ENCODE data around the gene PRUNE2.

The PRUNE2 gene

DNA sequence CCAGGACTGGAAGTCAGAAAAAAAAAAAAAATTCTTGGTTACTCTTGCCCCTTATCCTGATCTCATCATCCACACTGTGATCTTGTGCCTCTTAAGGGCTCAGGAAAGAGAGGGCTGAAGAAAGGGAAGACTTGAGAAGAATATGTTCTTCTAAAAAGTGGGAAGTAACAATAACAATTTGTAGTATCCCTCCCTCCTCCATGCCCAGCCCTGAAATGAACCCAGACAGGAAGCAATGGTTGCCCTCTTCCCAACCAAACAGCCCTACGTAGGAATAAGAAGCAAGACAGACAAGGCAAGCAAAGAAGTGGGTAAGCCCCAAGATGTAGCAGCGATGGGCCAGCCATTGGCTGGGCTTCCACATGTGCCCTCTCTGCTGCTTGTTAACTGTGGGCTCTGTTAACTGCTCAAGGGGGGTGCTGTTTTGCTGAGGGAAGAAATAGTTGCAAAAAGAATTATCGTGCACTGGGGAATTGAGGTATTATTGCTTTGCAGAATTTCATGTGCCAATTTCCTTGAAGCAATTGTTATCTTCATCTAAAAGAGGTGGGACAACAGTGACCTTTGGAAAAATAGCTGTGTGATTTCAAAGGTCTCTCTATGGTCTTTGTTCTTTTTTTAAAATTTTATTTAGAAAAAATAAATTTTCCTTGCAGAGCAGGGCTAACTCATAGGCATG, 288.3 kb downstream of the PRUNE2 start:
- Mint-ChIP-seq H3K27me3 (ENCODE audit: low read depth) (peaks cover 55% of the 10 kb centered on the region), H3K36me3 (ENCODE audit: low read depth) (no peaks in the 10 kb centered on the region), H3K4me1 (ENCODE audit: low read depth) (peaks cover 9% of the 10 kb centered on the region), H3K9me3 (no peaks in the 10 kb centered on the region), H3K4me3 (no peak overlapping the region), H3K27ac (no peak overlapping the region)

DNA sequence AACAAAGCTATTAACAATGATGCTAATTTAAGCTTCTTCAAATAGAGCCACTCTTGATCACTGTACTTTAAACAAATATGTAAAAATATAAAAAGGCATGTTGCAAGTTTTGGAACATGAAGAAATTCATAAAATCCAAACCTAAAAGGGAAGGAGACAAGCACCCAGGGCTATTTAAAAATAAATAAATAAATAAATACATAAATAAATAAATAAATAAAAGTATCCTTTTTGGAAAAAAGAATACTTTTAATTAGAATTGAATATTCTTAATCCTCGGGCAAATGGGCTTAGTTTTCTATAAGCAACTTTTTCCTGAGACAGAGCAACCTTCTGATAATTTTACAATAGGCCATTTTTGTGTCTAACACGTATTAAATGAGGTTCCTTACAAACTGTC, 289.1 kb downstream of the PRUNE2 start:
- Mint-ChIP-seq H3K9me3 (no peaks in the 10 kb centered on the region), H3K27ac (no peak overlapping the region), H3K36me3 (ENCODE audit: low read depth) (no peaks in the 10 kb centered on the region), H3K4me3 (no peak overlapping the region), H3K27me3 (ENCODE audit: low read depth) (peaks cover 48% of the 10 kb centered on the region), H3K4me1 (ENCODE audit: low read depth) (peaks cover 9% of the 10 kb centered on the region)

DNA sequence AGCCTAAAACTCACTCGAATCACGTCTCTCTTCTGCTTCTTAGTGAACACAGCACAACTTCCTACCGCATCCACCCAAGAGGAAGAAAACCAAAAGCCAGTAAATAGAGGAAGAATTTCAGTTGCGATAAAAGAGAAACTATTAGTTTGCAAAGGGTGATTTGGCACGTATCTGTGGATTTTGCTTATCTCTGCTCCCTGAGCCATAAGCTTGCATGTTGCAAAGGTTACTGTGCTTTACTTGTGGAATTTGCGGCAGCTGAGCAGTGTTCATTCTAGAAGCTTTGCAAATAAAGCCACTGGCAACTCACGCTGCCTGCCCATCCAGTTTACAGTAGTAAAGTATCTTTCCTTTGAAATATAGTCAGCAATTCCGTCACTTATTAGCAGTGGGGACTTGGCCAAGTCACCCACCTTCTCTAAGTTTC, 290.7 kb downstream of the PRUNE2 start:
- H3K27me3 Mint-ChIP-seq (ENCODE audit: low read depth): peaks cover 47% of the 10 kb centered on the region
- peak overlapping the region; percentile 23 for H3K4me3 Mint-ChIP-seq
- H3K9me3 Mint-ChIP-seq: no peaks in the 10 kb centered on the region
- H3K36me3 Mint-ChIP-seq (ENCODE audit: low read depth): no peaks in the 10 kb centered on the region
- H3K27ac Mint-ChIP-seq: no peak overlapping the region
- H3K4me1 Mint-ChIP-seq (ENCODE audit: low read depth): peaks cover 6% of the 10 kb centered on the region

DNA sequence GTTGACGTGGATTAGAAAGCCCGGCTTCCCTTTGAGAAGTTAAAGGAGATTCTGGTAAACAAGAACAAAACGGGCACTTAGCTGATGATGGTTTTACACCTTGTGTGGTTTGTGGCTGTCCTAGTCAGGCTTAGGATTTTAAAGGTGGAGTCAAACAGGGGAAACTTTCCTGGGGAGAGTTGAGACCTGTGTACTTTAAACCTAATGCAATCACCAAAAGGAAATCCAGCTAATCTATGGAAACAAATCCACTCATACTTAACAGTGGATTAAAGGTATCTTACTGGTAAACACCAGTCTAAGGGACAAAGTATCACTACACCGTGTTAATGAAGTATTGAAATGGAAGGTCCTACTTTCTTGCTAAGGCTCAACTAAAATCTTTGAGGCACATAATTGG, 291.9 kb downstream of the PRUNE2 start:
- Mint-ChIP-seq H3K9me3 (no peaks in the 10 kb centered on the region), H3K36me3 (ENCODE audit: low read depth) (no peaks in the 10 kb centered on the region), H3K4me1 (ENCODE audit: low read depth) (peaks cover 6% of the 10 kb centered on the region), H3K27ac (no peak overlapping the region), H3K27me3 (ENCODE audit: low read depth) (peaks cover 48% of the 10 kb centered on the region), H3K4me3 (no peak overlapping the region)

DNA sequence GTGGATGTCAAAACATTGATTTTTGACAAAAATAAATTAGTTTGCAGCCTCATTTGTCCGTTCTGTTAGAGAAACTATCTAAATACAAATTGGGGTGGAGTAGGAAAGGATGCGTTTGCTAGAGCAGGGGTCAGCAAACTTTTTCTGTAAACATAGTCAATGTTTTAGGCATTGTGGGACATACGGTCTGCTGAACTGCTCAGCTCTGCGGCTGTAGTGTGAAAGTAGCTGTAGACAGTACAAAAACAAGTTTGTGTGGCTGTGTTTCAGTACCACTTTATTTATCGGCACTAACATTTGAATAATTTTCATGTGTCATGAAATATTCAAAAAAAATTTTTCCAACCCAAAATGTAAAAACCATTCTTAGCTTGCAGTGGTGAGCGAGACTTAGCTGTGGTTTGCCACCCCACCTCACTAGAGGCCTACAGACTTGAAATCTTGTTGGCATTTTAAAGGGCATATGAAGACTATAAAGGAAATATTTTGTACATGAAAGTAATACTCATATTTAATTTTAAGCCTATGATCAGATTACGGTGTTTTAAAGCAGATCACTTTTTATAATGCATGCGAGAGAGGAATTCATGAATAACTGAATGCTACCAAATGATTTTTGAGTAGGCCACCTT, 292.6 kb downstream of the PRUNE2 start:
- H3K27ac Mint-ChIP-seq: no peak overlapping the region
- H3K4me1 Mint-ChIP-seq (ENCODE audit: low read depth): peaks cover 6% of the 10 kb centered on the region
- no peaks in the 10 kb centered on the region for H3K36me3 Mint-ChIP-seq (ENCODE audit: low read depth)
- H3K27me3 Mint-ChIP-seq (ENCODE audit: low read depth): peaks cover 42% of the 10 kb centered on the region
- H3K4me3 Mint-ChIP-seq: no peak overlapping the region
- H3K9me3 Mint-ChIP-seq: no peaks in the 10 kb centered on the region

DNA sequence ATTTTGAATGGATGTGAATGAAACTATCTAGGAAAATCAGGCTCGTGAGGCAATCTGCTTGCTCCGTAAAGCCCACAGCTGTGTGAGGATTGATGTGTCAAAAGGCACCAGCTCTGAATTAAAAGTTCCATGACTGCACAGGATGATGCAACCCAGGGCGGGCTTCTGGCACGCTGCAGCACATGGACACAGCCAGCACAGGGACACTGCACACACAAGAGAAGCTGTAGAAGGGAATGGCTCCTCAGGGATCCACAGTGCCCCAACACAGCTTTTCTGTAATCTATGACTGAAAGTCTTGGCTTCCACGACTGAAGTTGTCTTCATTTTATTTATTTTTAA, 295.9 kb downstream of the PRUNE2 start:
- Mint-ChIP-seq H3K4me1 (ENCODE audit: low read depth) (peaks cover 4% of the 10 kb centered on the region), H3K36me3 (ENCODE audit: low read depth) (no peaks in the 10 kb centered on the region), H3K27me3 (ENCODE audit: low read depth) (peaks cover 29% of the 10 kb centered on the region), H3K27ac (no peak overlapping the region), H3K9me3 (no peaks in the 10 kb centered on the region), H3K4me3 (no peak overlapping the region)

DNA sequence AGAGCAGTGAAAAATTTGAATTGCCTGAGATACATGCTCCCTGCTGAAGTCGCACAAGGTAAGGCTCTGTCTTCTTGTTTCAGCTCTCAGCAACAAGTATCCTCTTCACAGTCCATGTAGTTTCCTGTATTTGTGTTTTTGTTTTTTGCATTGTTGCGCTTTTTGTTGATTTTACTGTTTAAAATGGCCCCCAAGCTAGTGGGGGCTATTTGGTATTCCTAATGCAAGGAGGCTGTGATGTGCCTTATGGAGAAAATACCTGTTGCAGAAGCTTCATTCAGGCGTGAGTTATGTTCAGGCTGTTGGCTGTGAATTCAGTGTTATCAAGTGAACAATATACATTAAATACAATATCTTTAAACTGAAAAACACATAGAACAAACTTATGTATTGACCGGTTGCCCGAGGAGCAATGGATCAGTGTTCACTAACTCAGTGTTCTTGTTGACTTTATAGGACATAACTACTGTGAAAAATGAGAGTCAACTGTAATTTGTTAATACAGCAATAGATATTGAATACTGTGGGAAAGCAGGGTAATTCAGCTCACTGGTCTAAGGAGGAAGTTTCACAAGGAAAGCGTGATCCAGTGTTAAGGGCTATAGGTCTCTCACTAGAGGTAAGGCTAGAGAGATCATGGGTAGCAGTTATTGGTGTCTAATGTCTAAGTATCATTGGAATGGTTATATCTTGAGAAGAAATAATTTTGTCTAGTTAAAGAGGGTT, 296.5 kb downstream of the PRUNE2 start:
- Mint-ChIP-seq H3K36me3 (ENCODE audit: low read depth) (no peaks in the 10 kb centered on the region), H3K27ac (no peak overlapping the region), H3K4me1 (ENCODE audit: low read depth) (no peaks in the 10 kb centered on the region), H3K9me3 (no peaks in the 10 kb centered on the region), H3K27me3 (ENCODE audit: low read depth) (peaks cover 24% of the 10 kb centered on the region), H3K4me3 (no peak overlapping the region)

DNA sequence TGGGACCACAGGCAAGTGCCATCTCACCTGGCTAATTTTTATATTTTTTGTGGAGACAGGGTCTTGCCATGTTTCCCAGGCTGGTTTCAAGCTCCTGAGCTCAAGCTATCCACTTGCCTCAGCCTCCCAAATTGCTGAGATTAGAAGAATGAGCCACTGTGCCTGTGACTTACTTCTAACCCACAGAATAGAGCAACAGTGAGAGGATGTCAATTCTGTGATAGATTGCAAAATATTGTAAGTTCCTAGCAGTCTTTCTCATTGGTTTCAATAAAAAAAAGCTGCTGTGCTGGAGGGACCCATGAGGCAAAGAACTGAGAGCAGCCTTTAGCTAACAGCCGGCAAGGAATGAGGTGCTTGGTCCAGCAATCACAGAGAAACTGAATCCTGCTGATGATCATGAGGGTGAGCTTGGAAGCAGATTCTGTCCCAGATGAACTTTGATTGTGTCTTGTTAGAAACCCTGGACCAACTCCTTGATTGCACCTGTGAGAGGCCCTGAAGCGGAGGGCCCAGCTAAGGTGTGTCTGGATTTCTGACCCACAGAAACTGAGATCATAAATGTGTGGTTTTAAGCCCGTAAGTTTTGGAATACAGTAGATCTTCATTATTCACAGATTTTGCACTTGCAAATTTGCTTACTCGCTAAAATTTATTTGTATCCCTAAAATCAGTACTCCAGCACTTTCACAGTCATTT, 297.2 kb downstream of the PRUNE2 start:
- H3K27me3 Mint-ChIP-seq (ENCODE audit: low read depth): peaks cover 18% of the 10 kb centered on the region
- peaks cover under 1% of the 10 kb centered on the region for H3K4me1 Mint-ChIP-seq (ENCODE audit: low read depth)
- H3K9me3 Mint-ChIP-seq: no peaks in the 10 kb centered on the region
- H3K36me3 Mint-ChIP-seq (ENCODE audit: low read depth): no peaks in the 10 kb centered on the region
- H3K27ac Mint-ChIP-seq: no peak overlapping the region
- H3K4me3 Mint-ChIP-seq: no peak overlapping the region

DNA sequence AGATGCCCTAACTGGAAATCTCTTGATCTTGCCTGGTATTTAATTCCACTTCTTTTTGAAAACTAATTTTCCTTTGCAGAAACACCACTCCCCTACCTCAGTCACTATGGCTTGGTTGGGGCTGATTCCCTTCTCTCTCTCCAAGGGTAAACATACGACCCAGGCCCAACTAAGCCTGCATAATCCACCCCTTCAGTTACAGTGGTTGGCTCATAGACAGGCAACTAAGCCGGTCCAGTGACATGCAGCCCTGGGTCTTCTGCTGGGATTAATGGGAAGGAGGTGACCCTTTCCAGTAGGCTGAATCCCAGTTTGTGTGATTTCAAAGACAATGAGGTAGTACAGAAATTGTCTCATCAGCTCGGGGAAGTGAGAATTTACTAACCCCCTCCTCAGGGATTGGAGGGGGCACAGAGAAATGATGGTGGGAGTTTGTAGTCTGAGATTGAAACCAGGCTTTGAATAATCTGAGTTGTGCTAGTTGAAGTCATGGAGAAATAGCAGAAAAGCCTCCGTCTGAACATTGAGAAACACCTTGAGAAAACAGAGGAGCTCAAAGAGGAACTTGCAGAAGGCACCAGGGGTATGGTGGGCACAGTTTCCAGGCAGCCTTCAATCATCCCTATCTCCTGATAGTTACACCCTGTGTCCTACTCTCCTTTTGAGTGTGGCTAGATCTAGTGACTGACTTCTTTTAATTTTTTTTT, 298.0 kb downstream of the PRUNE2 start:
- Mint-ChIP-seq H3K27me3 (ENCODE audit: low read depth) (peaks cover 14% of the 10 kb centered on the region), H3K27ac (no peak overlapping the region), H3K36me3 (ENCODE audit: low read depth) (no peaks in the 10 kb centered on the region), H3K4me3 (no peak overlapping the region), H3K4me1 (ENCODE audit: low read depth) (peaks cover 3% of the 10 kb centered on the region), H3K9me3 (no peaks in the 10 kb centered on the region)

DNA sequence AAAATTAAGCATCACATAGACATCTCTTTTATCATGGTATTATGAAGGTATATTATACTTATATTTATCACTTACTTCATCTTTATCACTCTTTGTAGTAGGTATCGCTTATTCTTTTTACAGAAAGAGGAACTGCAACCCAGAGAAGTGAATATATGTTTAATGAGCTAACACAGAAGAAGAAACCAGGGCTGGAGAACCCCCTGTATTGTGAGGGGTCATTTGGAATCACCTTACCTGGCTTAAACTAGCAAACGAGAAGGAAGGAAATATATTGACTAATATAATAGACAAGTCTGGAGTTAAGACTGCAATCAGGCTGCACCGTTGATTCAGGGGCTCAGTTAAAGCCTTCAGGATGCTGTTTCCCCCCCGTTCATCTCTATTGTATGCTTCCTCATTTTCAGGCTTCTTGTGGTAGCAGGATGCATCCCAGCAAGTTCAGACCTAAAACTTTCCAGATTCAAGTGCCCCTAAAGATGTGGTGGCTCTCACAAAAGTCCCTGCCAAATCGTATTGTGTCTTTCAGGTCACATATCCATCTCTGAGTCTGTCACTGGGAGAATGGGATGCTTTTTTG, 300.5 kb downstream of the PRUNE2 start:
- Mint-ChIP-seq H3K4me3 (no peak overlapping the region), H3K27me3 (ENCODE audit: low read depth) (peaks cover 9% of the 10 kb centered on the region), H3K36me3 (ENCODE audit: low read depth) (no peaks in the 10 kb centered on the region), H3K4me1 (ENCODE audit: low read depth) (peaks cover 3% of the 10 kb centered on the region), H3K27ac (no peak overlapping the region), H3K9me3 (no peaks in the 10 kb centered on the region)

DNA sequence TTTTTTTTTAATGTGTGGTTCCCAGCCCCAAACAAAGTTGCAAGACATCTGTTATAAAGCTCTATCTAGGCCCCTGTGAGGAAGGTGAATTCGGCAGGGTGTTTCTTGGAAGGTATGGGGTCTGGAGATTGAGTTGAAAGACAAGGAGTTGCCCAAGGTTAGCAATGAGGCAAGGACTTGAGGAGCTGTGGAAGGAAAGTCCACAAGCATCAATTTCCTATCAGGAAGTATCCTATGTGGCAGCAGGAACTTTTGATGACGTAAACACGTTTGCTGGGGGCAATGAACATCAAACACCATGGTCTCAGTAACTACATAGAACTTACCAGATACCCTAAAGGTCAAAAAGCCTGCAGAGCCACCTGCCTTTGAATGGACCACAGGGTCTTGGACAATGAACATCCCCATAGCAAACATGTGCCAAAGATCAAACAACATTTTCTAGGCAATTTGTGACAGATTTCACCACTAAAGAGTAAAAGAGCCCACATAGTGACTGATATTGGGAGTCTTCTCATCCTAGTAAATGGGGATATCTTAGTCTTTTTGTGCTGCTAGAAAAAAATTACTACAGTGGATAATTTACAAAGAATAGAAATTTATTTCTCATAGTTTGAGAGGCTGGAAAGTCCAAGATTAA, 301.9 kb downstream of the PRUNE2 start:
- peaks cover 3% of the 10 kb centered on the region for H3K4me1 Mint-ChIP-seq (ENCODE audit: low read depth)
- no peak overlapping the region for H3K4me3 Mint-ChIP-seq
- peaks cover 8% of the 10 kb centered on the region for H3K27me3 Mint-ChIP-seq (ENCODE audit: low read depth)
- no peak overlapping the region for H3K27ac Mint-ChIP-seq
- no peaks in the 10 kb centered on the region for H3K9me3 Mint-ChIP-seq
- H3K36me3 Mint-ChIP-seq (ENCODE audit: low read depth): no peaks in the 10 kb centered on the region

DNA sequence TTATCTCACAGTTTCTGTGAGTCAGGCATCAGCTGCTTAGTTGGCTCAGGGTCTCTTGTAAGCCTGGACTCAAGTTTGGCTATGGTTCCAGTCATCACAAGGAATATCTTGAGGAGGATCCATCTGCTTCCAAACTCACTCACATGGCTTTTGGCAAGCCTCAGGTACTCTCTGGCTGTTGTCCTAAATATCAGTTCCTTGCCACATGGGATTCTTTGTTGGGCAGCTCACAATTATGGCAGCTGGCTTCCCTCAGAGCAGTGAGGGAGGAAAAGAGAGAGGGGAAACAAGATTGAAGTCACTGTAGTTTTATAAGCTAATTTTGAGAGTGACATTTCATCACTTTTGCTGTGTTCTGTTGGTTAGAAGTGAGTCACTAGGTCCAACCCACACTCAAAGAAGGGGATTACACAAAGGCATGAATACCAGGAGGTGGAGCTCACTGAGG, 302.4 kb downstream of the PRUNE2 start:
- H3K4me1 Mint-ChIP-seq (ENCODE audit: low read depth): peaks cover 3% of the 10 kb centered on the region
- H3K27me3 Mint-ChIP-seq (ENCODE audit: low read depth): peaks cover 8% of the 10 kb centered on the region
- H3K9me3 Mint-ChIP-seq: no peaks in the 10 kb centered on the region
- no peak overlapping the region for H3K4me3 Mint-ChIP-seq
- H3K27ac Mint-ChIP-seq: no peak overlapping the region
- H3K36me3 Mint-ChIP-seq (ENCODE audit: low read depth): no peaks in the 10 kb centered on the region

DNA sequence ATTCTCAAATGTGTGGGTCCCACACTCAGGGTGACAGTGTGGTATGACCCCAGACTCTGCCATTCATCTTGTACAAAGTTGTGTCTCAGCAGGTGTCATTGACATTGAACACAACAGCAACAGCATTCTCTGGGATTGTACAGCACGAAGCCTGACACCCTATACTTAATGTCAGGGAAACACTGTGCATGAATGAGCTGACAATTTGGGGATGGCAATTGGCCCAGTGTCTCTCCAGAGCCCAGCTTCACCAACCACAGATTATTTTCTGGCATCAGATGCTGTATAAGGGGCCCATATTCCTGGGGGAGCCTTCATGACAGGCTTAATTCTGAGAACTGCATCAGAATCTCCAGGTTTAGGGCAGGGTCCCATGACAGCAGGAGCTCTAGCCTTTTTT, 303.7 kb downstream of the PRUNE2 start:
- Mint-ChIP-seq H3K36me3 (ENCODE audit: low read depth) (no peaks in the 10 kb centered on the region), H3K27ac (no peak overlapping the region), H3K4me3 (no peak overlapping the region), H3K9me3 (no peaks in the 10 kb centered on the region), H3K4me1 (ENCODE audit: low read depth) (peaks cover 3% of the 10 kb centered on the region), H3K27me3 (ENCODE audit: low read depth) (peaks cover 9% of the 10 kb centered on the region)

Data from T-helper 1 cell treated with Interleukin-12 subunit alpha and Interleukin-12 subunit beta and Interleukin-4 antibody, amounts not matched to agents 30 μg/mL and 1 μg/mL, for 36 hours (primary cell).